IPS-20b (cell line): ENCODE data around the gene MAP3K1.

Source experiments
- H3K27ac ChIP-seq: one replicate; pipeline ENCODE4 v1.5.1; 2013; ENCODE audit warnings: low read length
- H3K27me3 ChIP-seq: 2 replicates; pipeline ENCODE4 v1.6.1; 2013; ENCODE audit warnings: mild to moderate bottlenecking, low read length, inconsistent platforms; ENCODE audit not compliant: insufficient read depth
- H3K36me3 ChIP-seq: 2 replicates; pipeline ENCODE4 v1.6.1; 2013; ENCODE audit warnings: low read depth, mild to moderate bottlenecking, inconsistent platforms, low read length, moderate library complexity; ENCODE audit not compliant: insufficient read depth
- H3K4me1 ChIP-seq: 2 replicates; pipeline ENCODE4 v1.6.1; 2013; ENCODE audit warnings: mild to moderate bottlenecking, control low read depth, inconsistent platforms, low read length, moderate library complexity; ENCODE audit not compliant: insufficient read depth
- H3K4me3 ChIP-seq: 2 replicates; pipeline ENCODE4 v1.5.1; 2013; ENCODE audit warnings: mild to moderate bottlenecking, low read length, inconsistent platforms
- H3K9ac ChIP-seq: 2 replicates; pipeline ENCODE4 v1.6.1; 2013; ENCODE audit warnings: low read depth, mild to moderate bottlenecking, inconsistent platforms, low read length, moderate library complexity
- H3K9me3 ChIP-seq: 2 replicates; pipeline ENCODE4 v1.6.1; 2013; ENCODE audit warnings: mild to moderate bottlenecking, low read depth, low read length, inconsistent platforms; ENCODE audit not compliant: insufficient read depth

MAP3K1 gene

GRCh38 chr5:56893251-56893951 lies 78.1 kb downstream of the MAP3K1 start:
- Histone ChIP-seq H3K9me3 (no peaks in the 10 kb centered on the region), H3K9ac (no peak overlapping the region), H3K4me3 (no peak overlapping the region), H3K4me1 (no peaks in the 10 kb centered on the region), H3K36me3 (peaks cover 34% of the 10 kb centered on the region), H3K27ac (no peak overlapping the region), H3K27me3 (no peaks in the 10 kb centered on the region)

- Histone ChIP-seq H3K9ac (no peak overlapping the region), H3K27me3 (no peaks in the 10 kb centered on the region), H3K27ac (no peak overlapping the region), H3K36me3 (peaks cover 13% of the 10 kb centered on the region; the same call in 1 of the 2 replicates), H3K9me3 (no peaks in the 10 kb centered on the region), H3K4me3 (no peak overlapping the region), H3K4me1 (no peaks in the 10 kb centered on the region)
These were observed 81.4 kb downstream of the MAP3K1 start for GRCh38 chr5:56896763-56897162.

- Histone ChIP-seq H3K9ac (no peak overlapping the region), H3K36me3 (peaks cover 10% of the 10 kb centered on the region; the same call in 1 of the 2 replicates), H3K9me3 (no peaks in the 10 kb centered on the region), H3K4me1 (no peaks in the 10 kb centered on the region), H3K27ac (no peak overlapping the region), H3K27me3 (no peaks in the 10 kb centered on the region), H3K4me3 (no peak overlapping the region)
These were observed 82.9 kb downstream of the MAP3K1 start for GRCh38 chr5:56898213-56898612.

GRCh38 chr5:56900395-56900794 lies 85.0 kb downstream of the MAP3K1 start:
- Histone ChIP-seq H3K4me3 (no peak overlapping the region), H3K27ac (no peak overlapping the region), H3K9ac (no peak overlapping the region), H3K36me3 (no peaks in the 10 kb centered on the region), H3K4me1 (no peaks in the 10 kb centered on the region), H3K27me3 (no peaks in the 10 kb centered on the region), H3K9me3 (no peaks in the 10 kb centered on the region)

GRCh38 chr5:56900858-56901578 lies 85.7 kb downstream of the MAP3K1 start:
- no peak overlapping the region for H3K9ac ChIP-seq
- H3K27me3 ChIP-seq, result no peaks in the 10 kb centered on the region
- H3K36me3 ChIP-seq, result no peaks in the 10 kb centered on the region
- no peak overlapping the region for H3K27ac ChIP-seq
- H3K4me1 ChIP-seq, result no peaks in the 10 kb centered on the region
- H3K4me3 ChIP-seq, result no peak overlapping the region
- no peaks in the 10 kb centered on the region for H3K9me3 ChIP-seq

GRCh38 chr5:56908942-56909293 lies 93.6 kb downstream of the MAP3K1 start:
- H3K27me3 ChIP-seq, result no peaks in the 10 kb centered on the region
- peaks cover 4% of the 10 kb centered on the region; the same call in 1 of the 2 replicates for H3K4me1 ChIP-seq
- no peaks in the 10 kb centered on the region for H3K36me3 ChIP-seq
- H3K9ac ChIP-seq, result peak overlapping the region; percentile 92; the same call in 1 of the 2 replicates
- peak overlapping the region; percentile 77 for H3K4me3 ChIP-seq
- H3K9me3 ChIP-seq, result no peaks in the 10 kb centered on the region
- H3K27ac ChIP-seq, result peak overlapping the region; percentile 95

- Histone ChIP-seq H3K27me3 (no peaks in the 10 kb centered on the region), H3K4me1 (peaks cover 4% of the 10 kb centered on the region; the same call in 1 of the 2 replicates), H3K27ac (peak within 1 kb of the TSS; percentile 95), H3K9ac (peak within 1 kb of the TSS; percentile 98), H3K4me3 (peak within 1 kb of the TSS; percentile 88), H3K36me3 (no peaks in the 10 kb centered on the region), H3K9me3 (no peaks in the 10 kb centered on the region)
These were observed 94.2 kb downstream of the MAP3K1 start, which contains the start of gene SETD9 for GRCh38 chr5:56909294-56910209. SETD9 (plus strand) TSS chr5:56909596; CDS start chr5:56909646, 50 bp downstream.

- peak overlapping the region; percentile 98 for H3K9ac ChIP-seq
- H3K4me1 ChIP-seq, result peaks cover 4% of the 10 kb centered on the region; the same call in 1 of the 2 replicates
- H3K27me3 ChIP-seq, result no peaks in the 10 kb centered on the region
- H3K36me3 ChIP-seq, result no peaks in the 10 kb centered on the region
- peak overlapping the region; percentile 88 for H3K4me3 ChIP-seq
- H3K27ac ChIP-seq, result peak overlapping the region; percentile 78
- H3K9me3 ChIP-seq, result no peaks in the 10 kb centered on the region
These were observed 95.0 kb downstream of the MAP3K1 start for GRCh38 chr5:56910210-56910965.

GRCh38 chr5:56913766-56914165 lies 98.4 kb downstream of the MAP3K1 start:
- no peaks in the 10 kb centered on the region for H3K9me3 ChIP-seq

GRCh38 chr5:56914678-56915077 lies 99.3 kb downstream of the MAP3K1 start:
- no peaks in the 10 kb centered on the region for H3K9me3 ChIP-seq
- 0 out of 2 replicates have a peak, but pooled peaks cover 3% of the 10 kb centered on the region for H3K36me3 ChIP-seq
- H3K4me3 ChIP-seq, result no peak overlapping the region
- no peaks in the 10 kb centered on the region for H3K27me3 ChIP-seq
- no peak overlapping the region for H3K27ac ChIP-seq
- no peak overlapping the region for H3K9ac ChIP-seq
- no peaks in the 10 kb centered on the region for H3K4me1 ChIP-seq

More at GRCh38 chr5:56913766-56914165, 98.4 kb downstream of the MAP3K1 start:
- Histone ChIP-seq H3K9ac (no peak overlapping the region), H3K4me1 (no peaks in the 10 kb centered on the region), H3K27ac (no peak overlapping the region), H3K4me3 (no peak overlapping the region), H3K27me3 (no peaks in the 10 kb centered on the region), H3K36me3 (0 out of 2 replicates have a peak, but pooled peaks cover 3% of the 10 kb centered on the region)

GRCh38 chr5:56917534-56917933 lies 102.2 kb downstream of the MAP3K1 start:
- Histone ChIP-seq H3K4me3 (no peak overlapping the region), H3K9ac (no peak overlapping the region), H3K27ac (no peak overlapping the region), H3K4me1 (no peaks in the 10 kb centered on the region), H3K9me3 (no peaks in the 10 kb centered on the region), H3K27me3 (no peaks in the 10 kb centered on the region), H3K36me3 (peaks cover 28% of the 10 kb centered on the region)
